CD4-positive, CD25-positive, alpha-beta regulatory T cell (primary cell): ENCODE data around the gene USP36. TPM values are rescaled to one million over a fixed set of nuclear protein-coding genes. Genes with fewer than 3 reads are reported as not detected.

Experiments
- ATAC-seq, 2 donors: fragments of 150-1000 bp; cut with Tn5 transposase; one replicate each; pipeline ENCODE4 v1.10.0; 2021; ENCODE audit warnings: low read depth in 2 of 2, moderate number of reproducible peaks in 2 of 2, moderate library complexity in 1 of 2
- DNase-seq, 3 donors: peaks; one replicate each; pipeline versions ENCODE4 v3.0.0 to v3.0.0-alpha.2; 2012 to 2022; ENCODE audit warnings: mixed read lengths in 1 of 3
- H3K27ac ChIP-seq: one replicate; pipeline ENCODE4 v1.7.0; 2013; ENCODE audit warnings: mild to moderate bottlenecking, low read length; ENCODE audit not compliant: insufficient read depth, poor library complexity, severe bottlenecking
- H3K27me3 ChIP-seq: one replicate; pipeline ENCODE4 v1.7.0; 2013; ENCODE audit warnings: low read length; ENCODE audit not compliant: control insufficient read depth, insufficient read depth
- H3K36me3 ChIP-seq: one replicate; pipeline ENCODE4 v1.7.0; 2013; ENCODE audit warnings: mild to moderate bottlenecking, low read length, moderate library complexity; ENCODE audit not compliant: control insufficient read depth, insufficient read depth
- H3K4me1 ChIP-seq: 2 replicates; pipeline ENCODE4 v1.7.0; 2013; ENCODE audit warnings: mild to moderate bottlenecking, low read length; ENCODE audit not compliant: insufficient read depth, control insufficient read depth, poor library complexity, severe bottlenecking
- H3K4me3 ChIP-seq: one replicate; pipeline ENCODE4 v1.7.0; 2013; ENCODE audit warnings: low read depth, mild to moderate bottlenecking, low read length, moderate library complexity
- H3K9me3 ChIP-seq, 2 experiments: 1 replicate in 1 of 2; 2 replicates in 1 of 2; pipeline ENCODE4 v1.7.0; 2013; ENCODE audit warnings: low read length in 2 of 2, mild to moderate bottlenecking in 1 of 2, moderate library complexity in 1 of 2; ENCODE audit not compliant: control insufficient read depth in 2 of 2
- H3K27ac Mint-ChIP-seq, 3 donors: one replicate each; pipeline ENCODE4 v1.8.0; 2020 to 2022; ENCODE audit warnings: mild to moderate bottlenecking in 3 of 3, mixed read lengths in 3 of 3, moderate library complexity in 2 of 3
- H3K27me3 Mint-ChIP-seq: one replicate; pipeline ENCODE4 v1.8.0; 2022; ENCODE audit warnings: mild to moderate bottlenecking, mixed read lengths
- H3K36me3 Mint-ChIP-seq: one replicate; pipeline ENCODE4 v1.8.0; 2020; ENCODE audit warnings: mixed read lengths
- H3K4me1 Mint-ChIP-seq, 4 donors: one replicate each; pipeline ENCODE4 v1.8.0; 2020 to 2022; ENCODE audit warnings: mixed read lengths in 4 of 4, mild to moderate bottlenecking in 1 of 4
- H3K4me3 Mint-ChIP-seq, 4 donors: one replicate each; pipeline ENCODE4 v1.8.0; 2020 to 2022; ENCODE audit warnings: mild to moderate bottlenecking in 4 of 4, mixed read lengths in 4 of 4, moderate library complexity in 3 of 4
- H3K9me3 Mint-ChIP-seq, 7 donors: one replicate each; pipeline ENCODE4 v1.8.0; 2020 to 2022; ENCODE audit warnings: mixed read lengths in 7 of 7, mild to moderate bottlenecking in 3 of 7, moderate library complexity in 2 of 7
- polyA plus RNA-seq, 4 donors: library from polyadenylated mRNA; unstranded; fragments of 300-500 nt; fragmentation: Illumina TruSeq; gene quantifications; one replicate each; pipeline ENCODE4 v1.2.3, GENCODE V29; 2021
- total RNA-seq: library from RNA; stranded (reverse); gene quantifications from one replicate; pipeline ENCODE4 v1.2.3, GENCODE V29; 2022

Gene USP36
- total and polyA plus RNA-seq, 5 donors from 2014 or later = 19.6 to 407 (median 21.3) TPM

- Histone ChIP-seq H3K36me3 (peaks cover 80% of the 10 kb centered on the region), H3K9me3 (no peaks in the 10 kb centered on the region), H3K4me3 (no peak overlapping the region), H3K27ac (no peak overlapping the region), H3K27me3 (no peaks in the 10 kb centered on the region), H3K4me1 (peaks cover 8% of the 10 kb centered on the region)
- H3K36me3 Mint-ChIP-seq = peaks cover 62% of the 10 kb centered on the region
- H3K27me3 Mint-ChIP-seq = no peaks in the 10 kb centered on the region
- no peaks in the 10 kb centered on the region for H3K9me3 Mint-ChIP-seq
- peak overlapping the region in 2 of 3 donors; percentile 34 to 79 for H3K27ac Mint-ChIP-seq
- ATAC-seq (no peak), DNase-seq (no peak)
- H3K4me3 Mint-ChIP-seq = no peak overlapping the region
- H3K4me1 Mint-ChIP-seq = peaks cover 11 to 53% (median 22%) of the 10 kb centered on the region in 4 donors
These were observed 42.7 kb downstream of the USP36 start for GRCh38 chr17:78797691-78798585.

GRCh38 chr17:78797213-78797612 is 43.4 kb downstream of the USP36 start:
- Mint-ChIP-seq H3K4me1 (peaks cover 11 to 51% (median 21%) of the 10 kb centered on the region in 4 donors), H3K4me3 (no peak overlapping the region), H3K9me3 (no peaks in the 10 kb centered on the region), H3K27me3 (no peaks in the 10 kb centered on the region), H3K27ac (no peak overlapping the region), H3K36me3 (peaks cover 57% of the 10 kb centered on the region)
- no peak overlapping the region for H3K27ac ChIP-seq
- H3K4me1 ChIP-seq = peaks cover 8% of the 10 kb centered on the region
- no peaks in the 10 kb centered on the region for H3K27me3 ChIP-seq
- no peak overlapping the region for H3K4me3 ChIP-seq
- no peak for DNase-seq
- ATAC-seq = no peak
- H3K9me3 ChIP-seq = no peaks in the 10 kb centered on the region
- peaks cover 73% of the 10 kb centered on the region for H3K36me3 ChIP-seq

GRCh38 chr17:78796517-78796900 is 44.1 kb downstream of the USP36 start:
- Histone ChIP-seq H3K9me3 (no peaks in the 10 kb centered on the region), H3K27ac (no peak overlapping the region), H3K4me1 (peaks cover 8% of the 10 kb centered on the region), H3K27me3 (no peaks in the 10 kb centered on the region), H3K36me3 (peaks cover 69% of the 10 kb centered on the region), H3K4me3 (no peak overlapping the region)
- peaks cover 11 to 58% (median 23%) of the 10 kb centered on the region in 4 donors for H3K4me1 Mint-ChIP-seq
- no peaks in the 10 kb centered on the region for H3K27me3 Mint-ChIP-seq
- ATAC-seq = no peak
- H3K27ac Mint-ChIP-seq = peak overlapping the region; percentile 26 to 80 (median 62)
- peaks cover 62% of the 10 kb centered on the region for H3K36me3 Mint-ChIP-seq
- no peak overlapping the region for H3K4me3 Mint-ChIP-seq
- no peak for DNase-seq
- no peaks in the 10 kb centered on the region for H3K9me3 Mint-ChIP-seq

- Histone ChIP-seq H3K9me3 (no peaks in the 10 kb centered on the region), H3K36me3 (peaks cover 66% of the 10 kb centered on the region), H3K27ac (no peak overlapping the region), H3K27me3 (no peaks in the 10 kb centered on the region), H3K4me1 (peaks cover 8% of the 10 kb centered on the region), H3K4me3 (no peak overlapping the region)
- no peak for DNase-seq
- H3K36me3 Mint-ChIP-seq = peaks cover 59% of the 10 kb centered on the region
- peak overlapping the region in 2 of 3 donors; percentile 26 to 80 for H3K27ac Mint-ChIP-seq
- no peaks in the 10 kb centered on the region for H3K27me3 Mint-ChIP-seq
- H3K9me3 Mint-ChIP-seq = no peaks in the 10 kb centered on the region
- no peak for ATAC-seq
- peaks cover 11 to 59% (median 23%) of the 10 kb centered on the region in 4 donors for H3K4me1 Mint-ChIP-seq
- H3K4me3 Mint-ChIP-seq = no peak overlapping the region
These were observed 44.6 kb downstream of the USP36 start for GRCh38 chr17:78795861-78796516.

GRCh38 chr17:78794864-78795640 is 45.6 kb downstream of the USP36 start:
- no peaks in the 10 kb centered on the region for H3K27me3 Mint-ChIP-seq
- peak overlapping the region in 1 of 3 donors; percentile 58 for H3K27ac Mint-ChIP-seq
- DNase-seq (no peak), ATAC-seq (no peak)
- peaks cover 59% of the 10 kb centered on the region for H3K36me3 Mint-ChIP-seq
- no peaks in the 10 kb centered on the region for H3K9me3 Mint-ChIP-seq
- no peaks in the 10 kb centered on the region for H3K9me3 ChIP-seq
- peaks cover 15% of the 10 kb centered on the region for H3K4me1 ChIP-seq
- H3K27me3 ChIP-seq = no peaks in the 10 kb centered on the region
- H3K4me3 ChIP-seq = no peak overlapping the region
- no peak overlapping the region for H3K4me3 Mint-ChIP-seq
- peaks cover 10 to 61% (median 22%) of the 10 kb centered on the region in 4 donors for H3K4me1 Mint-ChIP-seq
- peaks cover 60% of the 10 kb centered on the region for H3K36me3 ChIP-seq
- H3K27ac ChIP-seq = no peak overlapping the region

- H3K9me3 Mint-ChIP-seq = no peaks in the 10 kb centered on the region
- Histone ChIP-seq H3K27ac (no peak overlapping the region), H3K27me3 (no peaks in the 10 kb centered on the region), H3K9me3 (no peaks in the 10 kb centered on the region), H3K36me3 (peaks cover 55% of the 10 kb centered on the region), H3K4me3 (no peak overlapping the region), H3K4me1 (peaks cover 20% of the 10 kb centered on the region)
- peaks cover 58% of the 10 kb centered on the region for H3K36me3 Mint-ChIP-seq
- no peak for ATAC-seq
- no peak overlapping the region for H3K4me3 Mint-ChIP-seq
- peak overlapping the region; percentile 16 to 88 (median 82) for H3K27ac Mint-ChIP-seq
- peaks cover 9 to 63% (median 22%) of the 10 kb centered on the region in 4 donors for H3K4me1 Mint-ChIP-seq
- no peaks in the 10 kb centered on the region for H3K27me3 Mint-ChIP-seq
- no peak for DNase-seq
These were observed 46.2 kb downstream of the USP36 start for GRCh38 chr17:78794399-78794798.

- no peak for DNase-seq
- Mint-ChIP-seq H3K27ac (peak overlapping the region in 2 of 3 donors; percentile 82 to 88), H3K4me3 (no peak overlapping the region), H3K27me3 (no peaks in the 10 kb centered on the region), H3K9me3 (no peaks in the 10 kb centered on the region), H3K36me3 (peaks cover 53% of the 10 kb centered on the region), H3K4me1 (peaks cover 10 to 61% (median 20%) of the 10 kb centered on the region in 4 donors)
- no peak overlapping the region for H3K27ac ChIP-seq
- H3K4me3 ChIP-seq = no peak overlapping the region
- no peaks in the 10 kb centered on the region for H3K9me3 ChIP-seq
- no peak for ATAC-seq
- H3K4me1 ChIP-seq = peaks cover 21% of the 10 kb centered on the region
- H3K27me3 ChIP-seq = no peaks in the 10 kb centered on the region
- H3K36me3 ChIP-seq = peaks cover 51% of the 10 kb centered on the region
These were observed 46.6 kb downstream of the USP36 start for GRCh38 chr17:78793968-78794367.
